ENCODE data around the gene DAB1.

- TF ChIP-seq POLR2AphosphoS5 (IDR thresholded peaks at IDR 0.05; ENCODE audit: low read depth): no peak
- TF ChIP-seq, protein P1, sequence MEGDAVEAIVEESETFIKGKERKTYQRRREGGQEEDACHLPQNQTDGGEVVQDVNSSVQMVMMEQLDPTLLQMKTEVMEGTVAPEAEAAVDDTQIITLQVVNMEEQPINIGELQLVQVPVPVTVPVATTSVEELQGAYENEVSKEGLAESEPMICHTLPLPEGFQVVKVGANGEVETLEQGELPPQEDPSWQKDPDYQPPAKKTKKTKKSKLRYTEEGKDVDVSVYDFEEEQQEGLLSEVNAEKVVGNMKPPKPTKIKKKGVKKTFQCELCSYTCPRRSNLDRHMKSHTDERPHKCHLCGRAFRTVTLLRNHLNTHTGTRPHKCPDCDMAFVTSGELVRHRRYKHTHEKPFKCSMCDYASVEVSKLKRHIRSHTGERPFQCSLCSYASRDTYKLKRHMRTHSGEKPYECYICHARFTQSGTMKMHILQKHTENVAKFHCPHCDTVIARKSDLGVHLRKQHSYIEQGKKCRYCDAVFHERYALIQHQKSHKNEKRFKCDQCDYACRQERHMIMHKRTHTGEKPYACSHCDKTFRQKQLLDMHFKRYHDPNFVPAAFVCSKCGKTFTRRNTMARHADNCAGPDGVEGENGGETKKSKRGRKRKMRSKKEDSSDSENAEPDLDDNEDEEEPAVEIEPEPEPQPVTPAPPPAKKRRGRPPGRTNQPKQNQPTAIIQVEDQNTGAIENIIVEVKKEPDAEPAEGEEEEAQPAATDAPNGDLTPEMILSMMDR (IDR thresholded peaks at IDR 0.05; ENCODE audit: insufficient read depth, low read length): no peak
- no peak for TF ChIP-seq GABPA (IDR thresholded peaks at IDR 0.05; ENCODE audit: low read depth)
Measured at GRCh38 chr1:57404884-57405283, 19.0 kb downstream of the DAB1 start.

All from HL-60 (cell line).